Measurements from ENCODE around the gene TXNIP.

The TXNIP gene

DNA sequence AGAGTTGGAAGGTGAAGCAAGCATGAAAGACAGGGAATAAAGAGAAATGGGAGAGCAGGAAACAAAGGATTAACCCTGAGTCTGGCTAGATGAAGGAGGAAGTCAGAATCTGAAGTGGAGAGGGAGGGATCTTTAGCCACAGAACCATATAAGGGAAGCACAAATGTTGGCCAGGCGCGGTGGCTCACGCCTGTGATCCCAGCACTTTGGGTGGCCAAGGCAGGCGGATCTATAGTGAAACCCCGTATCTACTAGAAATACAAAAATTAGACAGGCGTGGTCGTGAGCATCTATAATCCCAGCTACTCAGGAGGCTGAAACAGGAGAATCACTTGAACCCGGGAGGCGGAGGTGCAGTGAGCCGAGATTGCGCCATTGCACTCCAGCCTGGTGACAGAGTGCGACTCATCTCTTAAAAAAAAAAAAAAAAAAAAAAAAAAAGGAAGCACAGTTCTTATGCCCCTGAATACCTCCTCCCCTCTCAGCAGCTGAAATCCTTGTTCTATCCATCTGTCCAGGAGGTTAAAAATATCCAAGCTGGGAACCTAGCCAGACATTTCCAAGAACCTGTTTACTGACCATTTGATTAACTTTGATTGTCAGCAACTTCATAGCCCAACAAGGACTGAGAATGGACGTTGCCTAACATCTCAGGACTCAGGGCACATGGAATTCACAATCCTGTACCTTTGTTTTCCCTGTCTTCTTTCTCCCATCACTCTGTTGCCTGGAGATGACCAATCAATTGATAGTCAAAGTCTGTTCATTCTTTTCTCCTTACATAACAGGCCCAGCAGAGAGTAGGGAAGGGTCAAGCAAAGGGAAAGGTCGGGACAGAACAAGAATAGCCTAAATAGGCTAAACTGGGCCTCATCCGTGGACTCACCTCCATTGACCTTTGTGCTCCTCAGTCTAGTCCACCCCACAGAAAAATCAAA is 10.6 kb downstream of the TXNIP start:
- no peak for DNase-seq (ENCODE audit: low read depth, low spot score)

GRCh38 chr1:145985129-145985501 is 11.3 kb downstream of the TXNIP start:
- no peak for DNase-seq (ENCODE audit: low read depth, low spot score)

DNA sequence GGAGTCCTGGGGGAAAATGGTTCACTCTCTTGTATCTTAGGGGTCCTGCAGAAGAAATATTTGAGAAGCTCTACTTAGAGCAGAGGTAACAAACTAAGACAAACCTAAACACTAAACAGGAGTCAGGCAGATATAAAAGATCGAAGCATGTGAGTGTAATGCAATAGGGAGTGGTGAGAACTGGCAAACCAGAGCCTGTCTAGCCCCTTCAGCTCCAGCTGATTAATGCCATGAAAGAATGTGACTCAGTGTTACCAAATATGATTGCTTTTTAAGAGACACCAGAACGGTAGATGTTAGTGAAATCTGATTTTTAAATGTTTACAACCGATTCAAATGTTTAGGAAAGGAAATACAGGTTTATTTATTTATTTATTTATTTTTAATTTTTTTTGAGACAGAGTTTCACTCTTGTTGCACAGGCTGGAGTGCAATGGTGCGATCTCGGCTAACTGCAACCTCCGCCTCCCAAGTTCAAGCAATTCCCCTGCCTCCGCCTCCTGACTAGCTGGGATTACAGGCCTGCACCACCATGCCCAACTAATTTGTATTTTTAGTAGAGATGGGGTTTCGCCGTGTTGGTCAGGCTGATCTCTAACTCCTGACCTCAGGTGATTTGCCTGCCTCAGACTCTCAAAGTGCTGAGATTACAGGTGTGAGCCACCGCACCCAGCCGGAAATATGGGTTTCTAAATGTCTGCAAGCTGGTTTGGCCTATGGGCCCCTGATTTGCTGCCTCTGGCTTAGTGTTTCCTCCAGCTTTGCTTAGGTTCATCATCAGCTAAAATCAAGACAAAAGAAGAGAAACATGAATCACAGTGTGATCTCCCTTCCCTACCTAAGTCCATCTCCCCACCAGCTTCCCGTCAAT is 12.2 kb downstream of the TXNIP start:
- DNase-seq (ENCODE audit: low read depth, low spot score): no peak

GRCh38 chr1:145983206-145983675 is 13.1 kb downstream of the TXNIP start:
- no peak for DNase-seq (ENCODE audit: low read depth, low spot score)

- no peak for DNase-seq (ENCODE audit: low read depth, low spot score)
Measured at GRCh38 chr1:145982010-145982723, 14.2 kb downstream of the TXNIP start.

DNA sequence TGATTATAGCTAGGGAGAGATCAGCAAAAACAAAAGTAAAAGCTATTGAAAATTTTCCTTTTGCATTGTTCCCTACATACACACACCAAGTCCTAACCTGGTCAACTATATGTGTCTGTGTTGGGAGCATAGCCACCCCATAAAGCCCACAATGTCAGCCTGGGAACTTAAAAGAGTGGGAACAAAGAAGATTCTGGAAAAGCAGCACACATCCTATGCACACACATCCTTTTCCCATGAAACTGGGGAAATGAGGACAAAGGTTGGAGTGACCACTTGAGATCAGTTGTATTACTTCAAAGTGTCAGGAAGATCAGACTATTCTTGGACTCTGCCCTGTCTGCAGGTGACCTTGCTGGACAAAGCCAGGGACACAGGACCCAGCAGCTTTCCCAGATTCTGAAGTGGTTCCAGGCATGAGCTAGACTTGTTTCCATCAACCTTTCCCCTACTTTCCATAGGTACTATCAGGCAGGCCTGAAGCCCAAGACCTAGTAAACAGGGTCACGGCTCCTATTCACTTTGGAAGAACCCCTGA is 15.9 kb downstream of the TXNIP start:
- DNase-seq (ENCODE audit: low read depth, low spot score): no peak

- DNase-seq (ENCODE audit: low read depth, low spot score): no peak
Measured at GRCh38 chr1:145979746-145980456, 16.5 kb downstream of the TXNIP start.

- peak; percentile 60 for DNase-seq (ENCODE audit: low read depth, low spot score)
Measured at GRCh38 chr1:145978854-145979745, 17.3 kb downstream of the TXNIP start.

DNA sequence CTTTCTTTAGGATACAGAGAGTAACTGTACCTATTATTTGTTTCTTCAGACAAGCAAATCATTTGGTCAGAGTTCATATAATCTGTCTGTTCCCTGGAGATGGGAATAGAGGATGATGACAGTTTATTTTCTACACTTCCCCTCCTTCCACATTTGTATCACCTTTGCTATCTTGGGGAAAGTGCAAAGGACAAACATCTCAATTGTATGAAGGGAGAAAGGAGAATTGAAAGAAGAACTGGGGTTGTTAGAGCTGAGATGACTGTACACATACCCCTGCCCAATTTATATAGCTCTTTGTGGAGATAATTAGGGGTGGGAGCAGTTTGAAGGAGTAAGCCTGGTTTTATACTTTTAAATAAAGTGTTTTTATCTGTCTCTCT is 17.9 kb downstream of the TXNIP start:
- DNase-seq (ENCODE audit: low read depth, low spot score): no peak

DNA sequence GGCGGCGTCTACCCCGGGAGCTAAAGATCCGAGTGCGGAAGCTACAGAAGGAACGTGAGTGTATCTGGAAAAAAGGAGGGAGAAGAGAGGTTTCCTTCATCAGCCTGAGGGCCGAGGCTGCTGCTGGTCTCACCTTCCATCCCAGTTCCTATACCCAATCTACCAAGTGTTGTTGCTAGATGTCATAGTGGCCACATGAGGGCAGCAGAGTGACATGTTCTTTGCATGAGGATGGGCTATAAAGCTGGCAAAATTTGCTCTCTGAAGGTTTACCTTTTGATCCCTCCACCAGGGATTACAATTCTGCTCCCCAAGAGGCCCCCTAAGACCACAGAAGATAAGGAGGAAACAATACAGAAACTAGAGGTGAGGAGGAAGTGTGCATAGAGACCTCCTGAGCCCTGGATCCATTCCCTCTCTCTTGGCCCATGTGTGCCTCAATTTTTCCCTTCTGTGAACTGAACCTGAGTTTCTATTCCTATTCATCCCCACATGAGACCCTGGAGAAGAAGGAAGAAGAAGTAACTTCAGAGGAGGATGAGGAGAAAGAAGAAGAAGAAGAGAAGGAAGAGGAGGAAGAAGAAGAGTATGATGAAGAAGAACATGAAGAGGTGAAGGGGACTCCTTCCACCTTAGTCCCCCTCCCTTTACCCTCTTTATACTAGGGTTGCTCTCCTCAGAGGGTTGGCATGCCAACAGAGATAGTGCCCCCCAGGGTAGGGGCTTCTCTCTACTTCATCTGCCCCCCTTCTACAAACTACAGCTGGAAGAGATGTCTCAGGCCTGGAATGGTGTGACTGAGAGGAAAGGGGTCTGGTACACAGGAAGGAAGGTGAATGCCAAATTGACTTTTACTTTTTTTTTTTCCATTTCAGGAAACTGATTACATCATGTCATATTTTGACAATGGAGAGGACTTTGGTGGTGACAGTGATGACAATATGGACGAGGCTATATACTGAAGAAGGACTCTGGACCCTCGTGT is 18.6 kb downstream of the TXNIP start:
- DNase-seq (ENCODE audit: low read depth, low spot score): peak; percentile 63

DNA sequence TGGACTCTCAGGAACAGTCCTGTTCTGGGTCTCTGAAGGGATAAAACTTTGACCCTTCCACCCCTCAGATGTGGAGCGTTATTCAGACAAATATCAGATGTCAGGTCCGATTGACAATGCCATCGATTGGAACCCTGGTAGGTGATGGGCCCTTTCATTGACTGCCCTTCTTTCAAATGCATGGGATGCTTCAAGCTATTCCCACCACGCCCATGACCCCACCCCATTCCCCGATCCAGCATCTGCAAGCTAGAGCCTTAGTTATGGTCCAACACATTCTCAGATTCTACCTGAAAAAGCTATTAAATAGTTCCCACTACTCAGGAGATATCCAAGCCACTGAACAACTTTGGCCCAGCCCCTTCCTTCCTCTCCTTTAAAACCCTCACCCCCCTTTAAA is 19.4 kb downstream of the TXNIP start:
- DNase-seq (ENCODE audit: low read depth, low spot score): no peak

DNA sequence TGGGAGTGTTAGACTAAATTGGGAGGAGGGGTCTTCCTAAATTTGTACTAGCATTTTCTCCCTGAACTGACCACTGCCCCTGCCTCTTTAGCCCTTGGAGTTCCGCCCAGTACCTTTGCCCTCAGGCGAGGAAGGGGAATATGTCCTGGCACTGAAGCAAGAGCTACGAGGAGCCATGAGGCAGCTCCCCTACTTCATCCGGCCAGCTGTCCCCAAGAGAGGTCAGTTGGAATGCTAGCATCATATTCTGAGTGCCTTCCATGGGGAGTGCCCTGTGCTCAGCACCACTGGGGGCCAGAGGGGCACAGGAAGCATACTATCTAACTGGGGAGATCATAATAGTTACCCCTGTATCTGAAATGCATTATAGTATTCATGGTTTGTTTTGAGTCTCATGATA is 21.2 kb downstream of the TXNIP start:
- DNase-seq (ENCODE audit: low read depth, low spot score): no peak

DNA sequence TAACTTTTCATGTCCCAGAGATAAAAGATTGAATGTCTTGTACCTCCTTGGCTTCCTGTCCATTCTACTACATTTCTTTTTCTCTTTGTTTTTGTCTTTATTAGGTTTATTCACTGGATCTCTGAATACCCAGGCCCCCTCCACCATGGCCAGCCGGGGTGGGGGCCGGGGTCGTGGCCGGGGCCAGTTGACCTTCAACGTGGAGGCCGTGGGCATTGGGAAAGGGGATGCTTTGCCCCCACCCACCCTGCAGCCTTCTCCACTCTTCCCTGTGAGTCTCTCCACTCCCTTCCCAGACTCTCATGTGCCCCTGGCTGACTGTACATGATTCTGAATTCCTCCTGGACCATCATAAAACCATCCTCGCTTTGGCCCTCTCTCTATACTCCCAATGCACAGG is 21.7 kb downstream of the TXNIP start:
- no peak for DNase-seq (ENCODE audit: low read depth, low spot score)

DNA sequence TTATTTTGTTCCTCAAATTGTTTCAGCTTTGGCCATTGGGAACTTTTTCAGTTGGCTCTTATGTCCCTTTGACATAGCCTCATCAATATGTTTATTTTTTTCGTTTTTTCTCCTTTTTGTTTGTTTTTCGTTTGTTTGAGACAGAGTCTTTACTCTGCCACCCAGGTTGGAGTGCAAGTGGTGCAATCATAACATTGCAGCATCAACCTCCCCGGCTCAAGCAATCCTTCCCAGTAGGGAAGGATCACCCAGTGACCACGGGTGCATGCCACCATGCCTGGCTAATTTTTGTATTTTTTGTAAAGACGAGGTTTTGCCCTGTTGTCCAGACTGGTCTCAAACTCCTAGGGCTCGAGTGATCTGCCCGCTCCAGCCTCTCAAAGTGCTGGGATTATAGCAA is 23.8 kb downstream of the TXNIP start:
- DNase-seq (ENCODE audit: low read depth, low spot score): no peak

DNA sequence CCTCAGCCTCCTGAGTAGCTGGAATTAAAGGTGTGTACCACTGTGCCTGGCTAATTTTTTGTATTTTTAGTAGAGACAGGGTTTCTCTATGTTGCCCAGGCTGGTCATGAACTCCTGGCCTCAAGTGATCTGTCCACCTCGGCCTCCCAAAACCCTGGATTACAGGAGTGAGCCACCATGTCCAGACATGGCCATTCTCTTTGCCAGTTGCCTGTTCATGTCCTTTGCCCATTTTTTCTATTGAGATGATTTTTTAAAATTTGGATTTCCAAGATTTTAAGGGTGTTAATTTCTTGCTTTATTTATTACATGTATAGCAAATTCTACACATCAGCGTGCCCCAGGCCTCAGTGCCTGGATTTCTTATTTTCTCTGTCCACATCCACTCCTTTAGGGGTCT is 29.1 kb downstream of the TXNIP start:
- DNase-seq (ENCODE audit: low read depth, low spot score): no peak

DNA sequence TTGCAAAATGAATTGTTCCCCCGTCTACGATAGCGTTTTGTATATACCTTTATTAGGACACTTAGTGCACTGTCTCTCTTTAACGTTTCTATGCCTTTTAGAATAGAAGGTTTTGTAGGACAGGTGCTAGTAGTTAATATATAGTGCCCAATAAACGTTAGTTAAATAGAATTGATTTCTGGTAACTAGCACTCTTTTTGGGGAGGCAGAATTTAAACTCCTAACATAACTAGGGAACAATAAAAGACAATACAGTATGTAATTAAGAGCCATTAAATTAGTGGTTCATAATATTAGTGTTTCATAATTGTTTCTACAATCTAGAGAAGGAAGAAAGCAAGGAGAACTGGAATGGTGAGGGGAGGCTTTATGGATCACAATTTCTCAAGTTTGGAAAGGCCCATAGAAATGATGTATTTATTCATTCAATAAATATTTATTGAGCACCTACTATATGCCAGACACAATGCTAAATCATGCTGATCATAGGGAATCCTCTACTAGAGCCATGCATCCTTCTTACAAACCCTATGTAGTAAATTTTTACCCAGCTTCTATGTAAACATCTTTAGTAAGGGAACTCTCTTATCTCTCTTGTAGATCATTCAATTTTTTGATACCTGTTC is 31.1 kb downstream of the TXNIP start:
- DNase-seq (ENCODE audit: low read depth, low spot score): no peak

- peak; percentile 82 for DNase-seq (ENCODE audit: low read depth, low spot score)
Measured at GRCh38 chr1:145964328-145965118, 31.9 kb downstream of the TXNIP start, which contains the start of the genes ANKRD34A and POLR3GL. Gene ANKRD34A, minus strand, starts transcription at chr1:145964575. Its CDS starts 2,816 bp downstream, at chr1:145961759. Gene POLR3GL, plus strand, starts transcription at chr1:145964690. Its CDS starts 10,176 bp downstream, at chr1:145974866.
